ENCODE data around the gene HSPBAP1. TPM values are rescaled to one million over a fixed set of nuclear protein-coding genes. Genes with fewer than 3 reads are reported as not detected.

The HSPBAP1 gene
- total and polyA plus RNA-seq, 2 of the 13 experiments (the other 11 are each of a cell fraction or from before 2014, with no cell fraction given), result 4.2 to 5.1 TPM

DNA sequence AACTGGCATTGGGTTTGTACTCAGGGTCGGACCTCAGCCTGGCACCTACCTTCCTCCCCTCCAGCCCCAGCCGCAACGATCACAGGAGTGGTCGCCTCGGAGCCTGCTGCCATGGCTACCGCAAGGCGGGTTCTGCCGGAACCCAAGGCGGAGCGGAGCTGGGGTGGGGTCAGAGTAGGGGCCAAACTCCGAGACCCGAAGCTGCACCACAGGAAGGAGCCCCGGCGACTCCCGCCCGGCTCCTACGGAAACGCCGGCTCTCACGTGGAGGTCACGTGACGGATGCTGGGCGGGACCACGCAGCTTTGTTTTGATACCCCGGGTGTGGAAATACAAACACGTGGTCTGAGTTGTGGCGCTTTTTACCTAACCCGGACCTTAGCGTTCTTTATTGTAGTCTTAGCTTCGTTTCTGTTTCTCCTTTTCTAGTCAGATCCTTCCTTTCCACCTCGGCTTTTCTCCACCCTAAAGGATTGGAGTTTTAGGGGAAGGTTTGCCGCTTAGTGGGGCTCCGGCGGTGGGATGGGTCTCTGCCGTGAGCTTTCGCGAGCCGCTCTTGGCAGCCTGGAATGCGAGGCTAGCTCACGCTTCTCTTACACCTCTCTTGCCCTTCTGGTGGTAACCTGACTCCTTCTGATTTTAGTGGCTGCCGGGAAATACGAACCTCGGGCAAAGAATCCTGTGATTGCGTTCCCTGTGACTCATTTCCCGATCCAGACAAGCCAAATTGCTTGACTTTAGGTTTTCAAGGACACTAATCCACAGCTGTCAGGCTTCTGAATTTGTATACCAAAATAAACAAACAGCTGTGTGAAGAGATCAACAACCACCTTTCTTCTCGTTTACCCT is at the start of gene HSPBAP1 (continued):
- TF ChIP-seq, protein P1, sequence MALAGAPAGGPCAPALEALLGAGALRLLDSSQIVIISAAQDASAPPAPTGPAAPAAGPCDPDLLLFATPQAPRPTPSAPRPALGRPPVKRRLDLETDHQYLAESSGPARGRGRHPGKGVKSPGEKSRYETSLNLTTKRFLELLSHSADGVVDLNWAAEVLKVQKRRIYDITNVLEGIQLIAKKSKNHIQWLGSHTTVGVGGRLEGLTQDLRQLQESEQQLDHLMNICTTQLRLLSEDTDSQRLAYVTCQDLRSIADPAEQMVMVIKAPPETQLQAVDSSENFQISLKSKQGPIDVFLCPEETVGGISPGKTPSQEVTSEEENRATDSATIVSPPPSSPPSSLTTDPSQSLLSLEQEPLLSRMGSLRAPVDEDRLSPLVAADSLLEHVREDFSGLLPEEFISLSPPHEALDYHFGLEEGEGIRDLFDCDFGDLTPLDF (CRISPR knock-in tag; IDR thresholded peaks at IDR 0.05), result peak; percentile 84
- TF ChIP-seq ZNF703 (CRISPR knock-in tag; IDR thresholded peaks at IDR 0.05; ENCODE audit: borderline replicate concordance), result no peak
- peak; percentile 69; the same call in 1 of the 2 replicates for TF ChIP-seq TAF1 (CRISPR knock-in tag; IDR thresholded peaks at IDR 0.05)
- no peak for TF ChIP-seq ZNF333 (CRISPR knock-in tag; IDR thresholded peaks at IDR 0.05; ENCODE audit: borderline replicate concordance)
- TF ChIP-seq, protein P2, sequence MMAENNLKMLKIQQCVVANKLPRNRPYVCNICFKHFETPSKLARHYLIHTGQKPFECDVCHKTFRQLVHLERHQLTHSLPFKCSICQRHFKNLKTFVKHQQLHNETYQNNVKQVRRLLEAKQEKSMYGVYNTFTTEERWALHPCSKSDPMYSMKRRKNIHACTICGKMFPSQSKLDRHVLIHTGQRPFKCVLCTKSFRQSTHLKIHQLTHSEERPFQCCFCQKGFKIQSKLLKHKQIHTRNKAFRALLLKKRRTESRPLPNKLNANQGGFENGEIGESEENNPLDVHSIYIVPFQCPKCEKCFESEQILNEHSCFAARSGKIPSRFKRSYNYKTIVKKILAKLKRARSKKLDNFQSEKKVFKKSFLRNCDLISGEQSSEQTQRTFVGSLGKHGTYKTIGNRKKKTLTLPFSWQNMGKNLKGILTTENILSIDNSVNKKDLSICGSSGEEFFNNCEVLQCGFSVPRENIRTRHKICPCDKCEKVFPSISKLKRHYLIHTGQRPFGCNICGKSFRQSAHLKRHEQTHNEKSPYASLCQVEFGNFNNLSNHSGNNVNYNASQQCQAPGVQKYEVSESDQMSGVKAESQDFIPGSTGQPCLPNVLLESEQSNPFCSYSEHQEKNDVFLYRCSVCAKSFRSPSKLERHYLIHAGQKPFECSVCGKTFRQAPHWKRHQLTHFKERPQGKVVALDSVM (CRISPR knock-in tag; IDR thresholded peaks at IDR 0.05), result peak; percentile 34; the same call in 1 of the 2 replicates
- TF ChIP-seq, protein P3, sequence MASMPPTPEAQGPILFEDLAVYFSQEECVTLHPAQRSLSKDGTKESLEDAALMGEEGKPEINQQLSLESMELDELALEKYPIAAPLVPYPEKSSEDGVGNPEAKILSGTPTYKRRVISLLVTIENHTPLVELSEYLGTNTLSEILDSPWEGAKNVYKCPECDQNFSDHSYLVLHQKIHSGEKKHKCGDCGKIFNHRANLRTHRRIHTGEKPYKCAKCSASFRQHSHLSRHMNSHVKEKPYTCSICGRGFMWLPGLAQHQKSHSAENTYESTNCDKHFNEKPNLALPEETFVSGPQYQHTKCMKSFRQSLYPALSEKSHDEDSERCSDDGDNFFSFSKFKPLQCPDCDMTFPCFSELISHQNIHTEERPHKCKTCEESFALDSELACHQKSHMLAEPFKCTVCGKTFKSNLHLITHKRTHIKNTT (CRISPR knock-in tag; IDR thresholded peaks at IDR 0.05), result no peak
- TF ChIP-seq ATF7-NPFF (CRISPR knock-in tag; IDR thresholded peaks at IDR 0.05; ENCODE audit: low read depth), result peak; percentile 59
- no peak for TF ChIP-seq FOXM1 (CRISPR knock-in tag; IDR thresholded peaks at IDR 0.05)
- no peak for TF ChIP-seq SMARCE1 (IDR thresholded peaks at IDR 0.05; ENCODE audit: borderline replicate concordance)
- TF ChIP-seq ZNF547 (CRISPR knock-in tag; IDR thresholded peaks at IDR 0.05), result 0 out of 2 replicates have a peak, but pooled peaks have one; percentile 25
- TF ChIP-seq, protein P4, sequence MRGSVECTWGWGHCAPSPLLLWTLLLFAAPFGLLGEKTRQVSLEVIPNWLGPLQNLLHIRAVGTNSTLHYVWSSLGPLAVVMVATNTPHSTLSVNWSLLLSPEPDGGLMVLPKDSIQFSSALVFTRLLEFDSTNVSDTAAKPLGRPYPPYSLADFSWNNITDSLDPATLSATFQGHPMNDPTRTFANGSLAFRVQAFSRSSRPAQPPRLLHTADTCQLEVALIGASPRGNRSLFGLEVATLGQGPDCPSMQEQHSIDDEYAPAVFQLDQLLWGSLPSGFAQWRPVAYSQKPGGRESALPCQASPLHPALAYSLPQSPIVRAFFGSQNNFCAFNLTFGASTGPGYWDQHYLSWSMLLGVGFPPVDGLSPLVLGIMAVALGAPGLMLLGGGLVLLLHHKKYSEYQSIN (CRISPR knock-in tag; IDR thresholded peaks at IDR 0.05; ENCODE audit: borderline replicate concordance), result no peak
- no peak for TF ChIP-seq NFE2L2 (IDR thresholded peaks at IDR 0.05; ENCODE audit: low read length)
- TF ChIP-seq ZNF3 (CRISPR knock-in tag; IDR thresholded peaks at IDR 0.05), result no peak
- TF ChIP-seq ZBTB21 (CRISPR knock-in tag; IDR thresholded peaks at IDR 0.05), result 0 out of 2 replicates have a peak, but pooled peaks have one; percentile 10
- peak; percentile 60; the same call in 1 of the 2 replicates for TF ChIP-seq SRY (CRISPR knock-in tag; IDR thresholded peaks at IDR 0.05)
- no peak for TF ChIP-seq BRCA1 (CRISPR knock-in tag; IDR thresholded peaks at IDR 0.05)
- TF ChIP-seq ATF1 (CRISPR knock-in tag; IDR thresholded peaks at IDR 0.05), result peak; percentile 44; the same call in 1 of the 2 replicates
- peak; percentile 49; the same call in 1 of the 2 replicates for TF ChIP-seq ZNF263 (CRISPR knock-in tag; IDR thresholded peaks at IDR 0.05)
- TF ChIP-seq, protein P5, sequence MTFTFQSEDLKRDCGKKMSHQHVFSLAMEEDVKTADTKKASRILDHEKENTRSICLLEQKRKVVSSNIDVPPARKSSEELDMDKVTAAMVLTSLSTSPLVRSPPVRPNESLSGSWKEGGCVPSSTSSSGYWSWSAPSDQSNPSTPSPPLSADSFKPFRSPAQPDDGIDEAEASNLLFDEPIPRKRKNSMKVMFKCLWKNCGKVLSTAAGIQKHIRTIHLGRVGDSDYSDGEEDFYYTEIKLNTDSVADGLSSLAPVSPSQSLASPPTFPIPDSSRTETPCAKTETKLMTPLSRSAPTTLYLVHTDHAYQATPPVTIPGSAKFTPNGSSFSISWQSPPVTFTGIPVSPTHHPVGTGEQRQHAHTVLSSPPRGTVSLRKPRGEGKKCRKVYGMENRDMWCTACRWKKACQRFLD (CRISPR knock-in tag; IDR thresholded peaks at IDR 0.05; ENCODE audit: borderline replicate concordance), result 0 out of 2 replicates have a peak, but pooled peaks have one; percentile 70
- TF ChIP-seq ZNF230 (CRISPR knock-in tag; IDR thresholded peaks at IDR 0.05), result 0 out of 2 replicates have a peak, but pooled peaks have one; percentile 48
- TF ChIP-seq CEBPG (CRISPR knock-in tag; IDR thresholded peaks at IDR 0.05), result no peak

Measured in HepG2 (cell line).